ENCODE measurements around the gene TSPEAR.

Gene TSPEAR

GRCh38 chr21:44711327-44712202 is at the start of gene TSPEAR:
Gene TSPEAR (minus strand): TSS chr21:44711572. CDS start chr21:44711514, 58 bp downstream.
- Histone ChIP-seq H3K9ac (ENCODE audit: low read depth, low read length) (no peak within 1 kb of the TSS), H3K4me1 (ENCODE audit: control insufficient read depth, insufficient read depth, low read length) (peaks cover 63% of the 10 kb centered on the region), H3K27me3 (ENCODE audit: control insufficient read depth, insufficient read depth, low read length) (peaks cover 82% of the 10 kb centered on the region)

GRCh38 chr21:44760376-44760775 is 49.0 kb upstream of the TSPEAR start:
- H3K27me3 ChIP-seq (ENCODE audit: control insufficient read depth, insufficient read depth, low read length) = no peaks in the 10 kb centered on the region

More at GRCh38 chr21:44711327-44712202, at the start of gene TSPEAR:
- Histone ChIP-seq H3K36me3 (ENCODE audit: control insufficient read depth, insufficient read depth, low read length) (no peaks in the 10 kb centered on the region), H3K27ac (ENCODE audit: low read depth, low read length) (no peak within 1 kb of the TSS), H3K9me3 (ENCODE audit: control insufficient read depth, insufficient read depth, low read length) (no peaks in the 10 kb centered on the region), H3K4me3 (ENCODE audit: low read depth, low read length) (peak within 1 kb of the TSS; percentile 56)

GRCh38 chr21:44759628-44760285 is 48.4 kb upstream of the TSPEAR start:
- H3K36me3 ChIP-seq (ENCODE audit: control insufficient read depth, insufficient read depth, low read length) = no peaks in the 10 kb centered on the region
- H3K27ac ChIP-seq (ENCODE audit: low read depth, low read length) = no peak overlapping the region
- H3K9ac ChIP-seq (ENCODE audit: low read depth, low read length) = no peak overlapping the region
- no peaks in the 10 kb centered on the region for H3K27me3 ChIP-seq (ENCODE audit: control insufficient read depth, insufficient read depth, low read length)
- H3K4me3 ChIP-seq (ENCODE audit: low read depth, low read length) = no peak overlapping the region
- H3K9me3 ChIP-seq (ENCODE audit: control insufficient read depth, insufficient read depth, low read length) = no peaks in the 10 kb centered on the region
- no peaks in the 10 kb centered on the region for H3K4me1 ChIP-seq (ENCODE audit: control insufficient read depth, insufficient read depth, low read length)

More at GRCh38 chr21:44760376-44760775, 49.0 kb upstream of the TSPEAR start:
- H3K4me1 ChIP-seq (ENCODE audit: control insufficient read depth, insufficient read depth, low read length) = 0 out of 2 replicates have a peak, but pooled peaks cover 3% of the 10 kb centered on the region
- no peak overlapping the region for H3K4me3 ChIP-seq (ENCODE audit: low read depth, low read length)
- no peak overlapping the region for H3K27ac ChIP-seq (ENCODE audit: low read depth, low read length)
- H3K9me3 ChIP-seq (ENCODE audit: control insufficient read depth, insufficient read depth, low read length) = no peaks in the 10 kb centered on the region
- H3K36me3 ChIP-seq (ENCODE audit: control insufficient read depth, insufficient read depth, low read length) = no peaks in the 10 kb centered on the region
- no peak overlapping the region for H3K9ac ChIP-seq (ENCODE audit: low read depth, low read length)

GRCh38 chr21:44758781-44759627 is 47.6 kb upstream of the TSPEAR start:
- H3K4me1 ChIP-seq (ENCODE audit: control insufficient read depth, insufficient read depth, low read length) = no peaks in the 10 kb centered on the region
- H3K27ac ChIP-seq (ENCODE audit: low read depth, low read length) = no peak overlapping the region
- H3K27me3 ChIP-seq (ENCODE audit: control insufficient read depth, insufficient read depth, low read length) = no peaks in the 10 kb centered on the region
- no peaks in the 10 kb centered on the region for H3K36me3 ChIP-seq (ENCODE audit: control insufficient read depth, insufficient read depth, low read length)
- H3K4me3 ChIP-seq (ENCODE audit: low read depth, low read length) = no peak overlapping the region
- H3K9ac ChIP-seq (ENCODE audit: low read depth, low read length) = no peak overlapping the region
- no peaks in the 10 kb centered on the region for H3K9me3 ChIP-seq (ENCODE audit: control insufficient read depth, insufficient read depth, low read length)

GRCh38 chr21:44758141-44758561 is 46.8 kb upstream of the TSPEAR start:
- no peak overlapping the region for H3K4me3 ChIP-seq (ENCODE audit: low read depth, low read length)
- H3K36me3 ChIP-seq (ENCODE audit: control insufficient read depth, insufficient read depth, low read length) = no peaks in the 10 kb centered on the region
- no peaks in the 10 kb centered on the region for H3K27me3 ChIP-seq (ENCODE audit: control insufficient read depth, insufficient read depth, low read length)
- no peaks in the 10 kb centered on the region for H3K4me1 ChIP-seq (ENCODE audit: control insufficient read depth, insufficient read depth, low read length)
- no peaks in the 10 kb centered on the region for H3K9me3 ChIP-seq (ENCODE audit: control insufficient read depth, insufficient read depth, low read length)
- no peak overlapping the region for H3K9ac ChIP-seq (ENCODE audit: low read depth, low read length)
- no peak overlapping the region for H3K27ac ChIP-seq (ENCODE audit: low read depth, low read length)

- Histone ChIP-seq H3K36me3 (ENCODE audit: control insufficient read depth, insufficient read depth, low read length) (no peaks in the 10 kb centered on the region), H3K4me1 (ENCODE audit: control insufficient read depth, insufficient read depth, low read length) (no peaks in the 10 kb centered on the region), H3K27ac (ENCODE audit: low read depth, low read length) (no peak overlapping the region), H3K4me3 (ENCODE audit: low read depth, low read length) (no peak overlapping the region), H3K27me3 (ENCODE audit: control insufficient read depth, insufficient read depth, low read length) (no peaks in the 10 kb centered on the region), H3K9me3 (ENCODE audit: control insufficient read depth, insufficient read depth, low read length) (no peaks in the 10 kb centered on the region), H3K9ac (ENCODE audit: low read depth, low read length) (no peak overlapping the region)
These were observed 46.4 kb upstream of the TSPEAR start for GRCh38 chr21:44757731-44758130.

- Histone ChIP-seq H3K36me3 (ENCODE audit: control insufficient read depth, insufficient read depth, low read length) (no peaks in the 10 kb centered on the region), H3K4me1 (ENCODE audit: control insufficient read depth, insufficient read depth, low read length) (no peaks in the 10 kb centered on the region), H3K9ac (ENCODE audit: low read depth, low read length) (no peak overlapping the region), H3K27ac (ENCODE audit: low read depth, low read length) (no peak overlapping the region), H3K9me3 (ENCODE audit: control insufficient read depth, insufficient read depth, low read length) (no peaks in the 10 kb centered on the region), H3K27me3 (ENCODE audit: control insufficient read depth, insufficient read depth, low read length) (no peaks in the 10 kb centered on the region), H3K4me3 (ENCODE audit: low read depth, low read length) (no peak overlapping the region)
These were observed 45.2 kb upstream of the TSPEAR start for GRCh38 chr21:44756423-44757185.

- no peaks in the 10 kb centered on the region for H3K36me3 ChIP-seq (ENCODE audit: control insufficient read depth, insufficient read depth, low read length)
- H3K9me3 ChIP-seq (ENCODE audit: control insufficient read depth, insufficient read depth, low read length) = no peaks in the 10 kb centered on the region
- no peak overlapping the region for H3K27ac ChIP-seq (ENCODE audit: low read depth, low read length)
- peaks cover 5% of the 10 kb centered on the region; the same call in 1 of the 2 replicates for H3K4me1 ChIP-seq (ENCODE audit: control insufficient read depth, insufficient read depth, low read length)
- no peaks in the 10 kb centered on the region for H3K27me3 ChIP-seq (ENCODE audit: control insufficient read depth, insufficient read depth, low read length)
- no peak overlapping the region for H3K9ac ChIP-seq (ENCODE audit: low read depth, low read length)
- no peak overlapping the region for H3K4me3 ChIP-seq (ENCODE audit: low read depth, low read length)
These were observed 43.9 kb upstream of the TSPEAR start for GRCh38 chr21:44755227-44755626.

GRCh38 chr21:44753357-44753756 is 42.0 kb upstream of the TSPEAR start:
- Histone ChIP-seq H3K27ac (ENCODE audit: low read depth, low read length) (no peak overlapping the region), H3K4me1 (ENCODE audit: control insufficient read depth, insufficient read depth, low read length) (peaks cover 17% of the 10 kb centered on the region), H3K27me3 (ENCODE audit: control insufficient read depth, insufficient read depth, low read length) (no peaks in the 10 kb centered on the region)

GRCh38 chr21:44752671-44753235 is 41.4 kb upstream of the TSPEAR start:
- Histone ChIP-seq H3K9me3 (ENCODE audit: control insufficient read depth, insufficient read depth, low read length) (no peaks in the 10 kb centered on the region), H3K4me1 (ENCODE audit: control insufficient read depth, insufficient read depth, low read length) (peaks cover 21% of the 10 kb centered on the region), H3K4me3 (ENCODE audit: low read depth, low read length) (no peak overlapping the region), H3K9ac (ENCODE audit: low read depth, low read length) (no peak overlapping the region), H3K27me3 (ENCODE audit: control insufficient read depth, insufficient read depth, low read length) (no peaks in the 10 kb centered on the region), H3K36me3 (ENCODE audit: control insufficient read depth, insufficient read depth, low read length) (no peaks in the 10 kb centered on the region), H3K27ac (ENCODE audit: low read depth, low read length) (no peak overlapping the region)

More at GRCh38 chr21:44753357-44753756, 42.0 kb upstream of the TSPEAR start:
- Histone ChIP-seq H3K36me3 (ENCODE audit: control insufficient read depth, insufficient read depth, low read length) (no peaks in the 10 kb centered on the region), H3K9ac (ENCODE audit: low read depth, low read length) (no peak overlapping the region), H3K4me3 (ENCODE audit: low read depth, low read length) (no peak overlapping the region), H3K9me3 (ENCODE audit: control insufficient read depth, insufficient read depth, low read length) (no peaks in the 10 kb centered on the region)

Data from HUES48 (cell line).